ENCODE data around the gene WHRN.

Gene WHRN

GRCh38 chr9:114482593-114482992, 22.7 kb downstream of the WHRN start:
- TF ChIP-seq CTCF (conservative IDR thresholded peaks at IDR 0.05; ENCODE audit: low read depth, low read length) = no peak
- H3K9ac ChIP-seq = no peak overlapping the region
- H3K79me2 ChIP-seq (ENCODE audit: insufficient read depth, low read depth) = peaks cover 67% of the 10 kb centered on the region; the same call in 1 of the 2 replicates
- H4K20me1 ChIP-seq (ENCODE audit: insufficient read depth) = 0 out of 2 replicates have a peak, but pooled peaks cover 4% of the 10 kb centered on the region
- no peaks in the 10 kb centered on the region for H3K27me3 ChIP-seq (ENCODE audit: insufficient read depth, low read depth)
- H2AFZ ChIP-seq (ENCODE audit: low read depth) = no peak overlapping the region
- peaks cover 31% of the 10 kb centered on the region for H3K4me1 ChIP-seq (ENCODE audit: low read depth, poor library complexity, severe bottlenecking)
- H3K36me3 ChIP-seq (ENCODE audit: insufficient read depth) = no peaks in the 10 kb centered on the region
- H3K4me2 ChIP-seq = no peak overlapping the region
- H3K4me3 ChIP-seq (IDR thresholded peaks at IDR 0.05; ENCODE audit: insufficient read depth, low read depth, low read length) = no peak overlapping the region
- H3K27ac ChIP-seq = no peak overlapping the region

DNA sequence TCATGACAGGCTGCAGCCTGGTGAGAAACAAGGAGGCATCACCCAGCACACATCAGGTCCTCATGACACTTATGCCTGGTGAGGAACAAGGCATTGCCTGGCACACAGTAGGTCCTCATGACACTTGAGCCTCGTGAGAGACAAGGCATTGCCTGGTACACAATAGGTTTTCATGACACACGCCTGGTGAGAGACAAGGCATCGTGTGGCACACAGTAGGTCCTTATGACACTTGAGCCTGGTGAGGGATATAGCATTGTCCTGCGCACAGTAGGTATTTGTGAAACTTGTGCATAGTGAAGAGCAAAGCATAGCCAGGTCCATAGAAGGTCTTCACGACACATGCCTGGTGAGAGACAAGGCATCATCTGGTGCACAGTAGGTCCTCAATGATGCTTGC, 23.5 kb downstream of the WHRN start:
- H3K27ac ChIP-seq = no peak overlapping the region
- peaks cover 62% of the 10 kb centered on the region; the same call in 1 of the 2 replicates for H3K79me2 ChIP-seq (ENCODE audit: insufficient read depth, low read depth)
- no peaks in the 10 kb centered on the region for H3K36me3 ChIP-seq (ENCODE audit: insufficient read depth)
- no peak for TF ChIP-seq CTCF (conservative IDR thresholded peaks at IDR 0.05; ENCODE audit: low read depth, low read length)
- peaks cover 24% of the 10 kb centered on the region for H3K4me1 ChIP-seq (ENCODE audit: low read depth, poor library complexity, severe bottlenecking)
- 0 out of 2 replicates have a peak, but pooled peaks cover 4% of the 10 kb centered on the region for H4K20me1 ChIP-seq (ENCODE audit: insufficient read depth)
- H2AFZ ChIP-seq (ENCODE audit: low read depth) = no peak overlapping the region
- no peak overlapping the region for H3K4me2 ChIP-seq
- H3K4me3 ChIP-seq (IDR thresholded peaks at IDR 0.05; ENCODE audit: insufficient read depth, low read depth, low read length) = no peak overlapping the region
- no peaks in the 10 kb centered on the region for H3K27me3 ChIP-seq (ENCODE audit: insufficient read depth, low read depth)
- H3K9ac ChIP-seq = no peak overlapping the region

- Histone ChIP-seq H3K9ac (no peak overlapping the region), H3K27me3 (ENCODE audit: insufficient read depth, low read depth) (no peaks in the 10 kb centered on the region), H3K4me3 (IDR thresholded peaks at IDR 0.05; ENCODE audit: insufficient read depth, low read depth, low read length) (no peak overlapping the region), H4K20me1 (ENCODE audit: insufficient read depth) (0 out of 2 replicates have a peak, but pooled peaks cover 4% of the 10 kb centered on the region), H3K4me2 (no peak overlapping the region), H3K79me2 (ENCODE audit: insufficient read depth, low read depth) (peaks cover 60% of the 10 kb centered on the region; the same call in 1 of the 2 replicates), H3K4me1 (ENCODE audit: low read depth, poor library complexity, severe bottlenecking) (peaks cover 16% of the 10 kb centered on the region), H2AFZ (ENCODE audit: low read depth) (no peak overlapping the region), H3K27ac (no peak overlapping the region), H3K36me3 (ENCODE audit: insufficient read depth) (no peaks in the 10 kb centered on the region)
- no peak for TF ChIP-seq CTCF (conservative IDR thresholded peaks at IDR 0.05; ENCODE audit: low read depth, low read length)
Observed at GRCh38 chr9:114480746-114481435, 24.4 kb downstream of the WHRN start.

- Histone ChIP-seq H3K27ac (no peak overlapping the region), H2AFZ (ENCODE audit: low read depth) (no peak overlapping the region), H4K20me1 (ENCODE audit: insufficient read depth) (peaks cover 4% of the 10 kb centered on the region; the same call in 1 of the 2 replicates), H3K4me1 (ENCODE audit: low read depth, poor library complexity, severe bottlenecking) (no peaks in the 10 kb centered on the region), H3K9ac (no peak overlapping the region), H3K4me3 (IDR thresholded peaks at IDR 0.05; ENCODE audit: insufficient read depth, low read depth, low read length) (no peak overlapping the region), H3K4me2 (no peak overlapping the region), H3K27me3 (ENCODE audit: insufficient read depth, low read depth) (no peaks in the 10 kb centered on the region), H3K36me3 (ENCODE audit: insufficient read depth) (no peaks in the 10 kb centered on the region), H3K79me2 (ENCODE audit: insufficient read depth, low read depth) (peaks cover 41% of the 10 kb centered on the region; the same call in 1 of the 2 replicates)
- TF ChIP-seq CTCF (conservative IDR thresholded peaks at IDR 0.05; ENCODE audit: low read depth, low read length) = no peak
Observed at GRCh38 chr9:114478871-114479270, 26.4 kb downstream of the WHRN start.
